IMR-90 (cell line): ENCODE data around the gene DNASE1L1. TPM values are rescaled to one million over a fixed set of nuclear protein-coding genes. Genes with fewer than 3 reads are reported as not detected.

Source experiments
- ATAC-seq: fragments of 200-7000 bp; cut with Tn5 transposase; 2 replicates; pipeline ENCODE4 v1.9.1; 2020; ENCODE audit warnings: low read depth, mild to moderate bottlenecking, moderate library complexity
- BruUV-seq: library from RNA; stranded (reverse); fragments of 400-500 nt; replicated peaks from 2 replicates; lab custom pipeline; 2021; lab: Mats Ljungman, UMichigan
- CTCF ChIA-PET: fragments of 300-600 bp; formaldehyde crosslinking; extraction: SDS; loops from one replicate; lab custom pipeline; 2021; ENCODE audit warnings: antibody characterized with exemption; lab: Yijun Ruan, JAX
- POLR2A ChIA-PET: fragments of 300-600 bp; sonication (Branson Sonifier 250); formaldehyde crosslinking; loops from one replicate; lab custom pipeline; 2022; ENCODE audit warnings: antibody characterized with exemption; ENCODE audit not compliant: unreplicated experiment; lab: Charles Lee
- DNase-seq: peaks from one replicate; pipeline ENCODE4 v3.0.0; 2013
- H2AFZ ChIP-seq: replicated peaks from 2 replicates; pipeline ENCODE3; 2013; ENCODE audit warnings: low read length, mild to moderate bottlenecking; ENCODE audit not compliant: poor library complexity
- H2AK5ac ChIP-seq: 2 replicates; pipeline ENCODE4 v1.6.1; 2013; ENCODE audit warnings: low read depth, low read length, inconsistent platforms
- H2AK9ac ChIP-seq: replicated peaks from 2 replicates; pipeline ENCODE3; 2013; ENCODE audit warnings: mild to moderate bottlenecking, low read depth, low read length, moderate library complexity; ENCODE audit not compliant: poor library complexity
- H2BK120ac ChIP-seq: 2 replicates; pipeline ENCODE4 v1.6.1; 2013; ENCODE audit warnings: low read depth, low read length, inconsistent platforms
- H2BK15ac ChIP-seq: 3 replicates; pipeline ENCODE4 v1.6.1; 2013; ENCODE audit warnings: low read depth, low read length, inconsistent platforms
- H2BK20ac ChIP-seq: 2 replicates; pipeline ENCODE4 v1.6.1; 2013; ENCODE audit warnings: low read depth, mild to moderate bottlenecking, inconsistent platforms, low read length, moderate library complexity
- H2BK5ac ChIP-seq: 2 replicates; pipeline ENCODE4 v1.6.1; 2013; ENCODE audit warnings: mild to moderate bottlenecking, low read depth, low read length, inconsistent platforms; ENCODE audit not compliant: poor library complexity, severe bottlenecking
- H3K14ac ChIP-seq: replicated peaks from 2 replicates; pipeline ENCODE4 v1.6.1; 2013; ENCODE audit warnings: low read depth, low read length, inconsistent platforms
- H3K18ac ChIP-seq: 2 replicates; pipeline ENCODE4 v1.6.1; 2013; ENCODE audit warnings: low read depth, low read length, control low read depth
- H3K23ac ChIP-seq: 2 replicates; pipeline ENCODE4 v1.6.1; 2013; ENCODE audit warnings: low read depth, low read length, inconsistent platforms
- H3K27ac ChIP-seq: 2 replicates; pipeline ENCODE4 v1.5.1; 2013; ENCODE audit warnings: mild to moderate bottlenecking, control low read depth, low read length; ENCODE audit not compliant: insufficient read depth
- H3K27me3 ChIP-seq: 2 replicates; pipeline ENCODE4 v1.6.1; 2013; ENCODE audit warnings: low read length; ENCODE audit not compliant: control insufficient read depth, insufficient read depth
- H3K36me3 ChIP-seq: 2 replicates; pipeline ENCODE4 v1.6.1; 2013; ENCODE audit warnings: low read length, mixed read lengths; ENCODE audit not compliant: control insufficient read depth, insufficient read depth
- H3K4ac ChIP-seq: 2 replicates; pipeline ENCODE4 v1.6.1; 2013; ENCODE audit warnings: low read depth, low read length, inconsistent platforms
- H3K4me1 ChIP-seq: 2 replicates; pipeline ENCODE4 v1.6.1; 2013; ENCODE audit warnings: low read length, mixed read lengths; ENCODE audit not compliant: control insufficient read depth, insufficient read depth
- H3K4me2 ChIP-seq: 2 replicates; pipeline ENCODE4 v1.6.1; 2013; ENCODE audit warnings: low read depth, mild to moderate bottlenecking, control low read depth, low read length, moderate library complexity
- H3K4me3 ChIP-seq: 2 replicates; pipeline ENCODE4 v1.5.1; 2013; ENCODE audit warnings: low read depth, mild to moderate bottlenecking, control low read depth, low read length, moderate library complexity; ENCODE audit not compliant: insufficient read depth
- H3K56ac ChIP-seq: 2 replicates; pipeline ENCODE4 v1.6.1; 2013; ENCODE audit warnings: low read length, inconsistent platforms; ENCODE audit not compliant: insufficient read depth; ENCODE audit errors: extremely low read depth
- H3K79me1 ChIP-seq, 2 experiments: 2 replicates each; pipeline ENCODE4 v1.6.1; 2013; ENCODE audit warnings: low read length in 2 of 2, inconsistent platforms in 1 of 2, low read depth in 1 of 2
- H3K9ac ChIP-seq: 2 replicates; pipeline ENCODE4 v1.6.1; 2013; ENCODE audit warnings: low read depth, low read length, control low read depth
- H3K9me1 ChIP-seq: 2 replicates; pipeline ENCODE4 v1.6.1; 2013; ENCODE audit warnings: low read length, inconsistent platforms; ENCODE audit not compliant: insufficient read depth
- H3K9me3 ChIP-seq: 2 replicates; pipeline ENCODE4 v1.6.1; 2013; ENCODE audit warnings: low read length; ENCODE audit not compliant: control insufficient read depth, insufficient read depth
- H4K20me1 ChIP-seq: 2 replicates; pipeline ENCODE4 v1.6.1; 2013; ENCODE audit warnings: low read length, inconsistent platforms; ENCODE audit not compliant: insufficient read depth
- H4K5ac ChIP-seq: 2 replicates; pipeline ENCODE4 v1.6.1; 2013; ENCODE audit warnings: mild to moderate bottlenecking, low read depth, low read length, control low read depth
- H4K8ac ChIP-seq, 2 experiments: 2 replicates each; pipeline ENCODE4 v1.6.1; 2013; ENCODE audit warnings: low read depth in 2 of 2, low read length in 2 of 2, control low read depth in 1 of 2, inconsistent platforms in 1 of 2
- H4K91ac ChIP-seq: 2 replicates; pipeline ENCODE4 v1.6.1; 2013; ENCODE audit warnings: low read depth, low read length, inconsistent platforms; ENCODE audit not compliant: insufficient read depth
- CHD1 ChIP-seq: IDR thresholded peaks from 2 replicates; pipeline ENCODE4 v1.6.1; 2012; ENCODE audit warnings: low read depth, low read length, improper control_type of control experiment
- MAZ ChIP-seq: IDR thresholded peaks from 2 replicates; pipeline ENCODE4 v1.6.1; 2012; ENCODE audit warnings: low read depth, mild to moderate bottlenecking, low read length, improper control_type of control experiment, moderate library complexity, borderline replicate concordance
- MXI1 ChIP-seq: IDR thresholded peaks from 2 replicates; pipeline ENCODE4 v1.6.1; 2012; ENCODE audit warnings: low read depth, mild to moderate bottlenecking, low read length, moderate library complexity, borderline replicate concordance
- NFE2L2 ChIP-seq: fragments of 150-350 bp; IDR thresholded peaks from 2 replicates; pipeline ENCODE4 v1.6.1; 2016; ENCODE audit warnings: low read depth, mild to moderate bottlenecking, low read length
- RAD21 ChIP-seq: IDR thresholded peaks from 2 replicates; pipeline ENCODE4 v1.6.1; 2012; ENCODE audit warnings: low read length, improper control_type of control experiment
- SMC3 ChIP-seq: fragments of 150-350 bp; IDR thresholded peaks from 2 replicates; pipeline ENCODE4 v1.6.1; 2016; ENCODE audit warnings: low read depth, mild to moderate bottlenecking, antibody characterized with exemption, low read length, moderate library complexity
- USF2 ChIP-seq: fragments of 150-350 bp; IDR thresholded peaks from 2 replicates; pipeline ENCODE4 v1.6.1; 2017; ENCODE audit warnings: mild to moderate bottlenecking, antibody characterized with exemption, low read length, low read depth
- WGBS, 2 experiments: methylation state at CpG; one replicate each; pipeline versions ENCODE4 v1.1.5 to v1.1.7; 2013; ENCODE audit warnings: missing lambda C conversion rate in 2 of 2; ENCODE audit not compliant: insufficient read length in 1 of 2; ENCODE audit errors: extremely low coverage in 2 of 2; 5-methylcytosine and 5-hydroxymethylcytosine counted together
- dilution Hi-C: fragments of 300-500 bp; cut with HindIII; formaldehyde crosslinking; loops from one replicate; pipeline ENCODE4 v1.14.3; 2018; ENCODE audit warnings: low sequenced_read_pairs; ENCODE audit not compliant: unreplicated experiment
- in situ Hi-C: fragments of 300-500 bp; cut with MboI; formaldehyde crosslinking; loops from 3 replicates; pipeline ENCODE4 v1.14.3; 2019; ENCODE audit warnings: low sequenced_read_pairs, inconsistent platforms, mixed read lengths
- intact Hi-C: fragments of 100-400 bp; cut with micrococcal nuclease; formaldehyde crosslinking; loops from 2 replicates; pipeline ENCODE4 v1.10.0; 2022
- polyA plus RNA-seq, 3 experiments: library from polyadenylated mRNA; depleted of rRNA; stranded (reverse); fragments of >200 nt; gene quantifications; 2 replicates each; pipeline ENCODE4 v1.2.3, GENCODE V29; 2012; ENCODE audit warnings: low replicate concordance in 1 of 3
- total RNA-seq: library from RNA; depleted of rRNA; stranded (reverse); fragments of >200 nt; gene quantifications from 2 replicates; pipeline ENCODE4 v1.2.3, GENCODE V29; 2012

Gene DNASE1L1
- total and polyA plus RNA-seq, 2 of the 4 experiments (the other 2 are of a cell fraction) = 51.4 to 55.5 TPM

GRCh38 chrX:154365052-154365600 lies 43.9 kb downstream of the DNASE1L1 start:
- H3K9me1 ChIP-seq = no peaks in the 10 kb centered on the region; the same call in 1 of the 2 replicates
- H3K27ac ChIP-seq = no peak overlapping the region
- no peak overlapping the region for H3K18ac ChIP-seq
- ATAC-seq (no peak), DNase-seq (no peak)
- no peak overlapping the region for H3K4me2 ChIP-seq
- TF ChIP-seq NFE2L2 = no peak
- TF ChIP-seq MAZ = no peak
- no peak for TF ChIP-seq CHD1
- TF ChIP-seq RAD21 = no peak
- no peak for TF ChIP-seq USF2
- no peak for TF ChIP-seq MXI1
- no peak for TF ChIP-seq SMC3
- H2BK5ac ChIP-seq = no peak overlapping the region
- H3K27me3 ChIP-seq = no peaks in the 10 kb centered on the region
- H4K8ac ChIP-seq = no peak overlapping the region
- no peak overlapping the region for H3K4ac ChIP-seq
- H4K5ac ChIP-seq = no peak overlapping the region
- H3K9me3 ChIP-seq = no peaks in the 10 kb centered on the region
- H2AFZ ChIP-seq = no peak overlapping the region
- H4K91ac ChIP-seq = no peak overlapping the region
- H3K14ac ChIP-seq = no peak overlapping the region
- in situ Hi-C loops = no loop called here
- H2BK20ac ChIP-seq = no peak overlapping the region
- no peak overlapping the region for H3K4me3 ChIP-seq
- peaks cover 7% of the 10 kb centered on the region for H3K4me1 ChIP-seq
- no peak overlapping the region for H2BK120ac ChIP-seq
- no peak overlapping the region for H3K56ac ChIP-seq
- peaks cover 84% of the 10 kb centered on the region for H3K36me3 ChIP-seq
- ChIA-PET CTCF (no interaction called here), POLR2A (no interaction called here)
- H3K9ac ChIP-seq = no peak overlapping the region
- H4K20me1 ChIP-seq = peaks cover 96% of the 10 kb centered on the region
- WGBS, 2 experiments = 95% methylated on average over 7 of the region's 20 CpGs; no CpG with 5 or more reads in 1 of the 2 experiments
- no peak overlapping the region for H3K23ac ChIP-seq
- no peak overlapping the region for H2AK5ac ChIP-seq
- H2BK15ac ChIP-seq = no peak overlapping the region
- no peak overlapping the region for H2AK9ac ChIP-seq
- dilution Hi-C loops = no loop called here
- no TSS peak for BruUV-seq
- intact Hi-C loops = no loop called here
- H3K79me1 ChIP-seq = peaks cover 0 to 24% of the 10 kb centered on the region in 2 experiments; a peak in 1 of 4 replicates
